PFSK-1 (cell line): ENCODE measurements around the gene CABLES1.

ENCODE experiments used
- POLR2AphosphoS5 ChIP-seq: IDR thresholded peaks from 2 replicates; pipeline ENCODE4 v1.6.1; 2012; ENCODE audit warnings: low read depth, mild to moderate bottlenecking, control low read depth, low read length, moderate library complexity
- SIN3A ChIP-seq: IDR thresholded peaks from 2 replicates; pipeline ENCODE4 v1.6.1; 2012; ENCODE audit warnings: mild to moderate bottlenecking, low read length, moderate library complexity, borderline replicate concordance; ENCODE audit not compliant: insufficient read depth
- TF ChIP-seq, protein P1 (sequence below), 2 experiments: IDR thresholded peaks; 2 replicates each; pipeline versions ENCODE4 v1.6.1 to v1.8.0; 2011 to 2012; ENCODE audit warnings: low read depth in 2 of 2, low read length in 2 of 2, control low read depth in 1 of 2, inconsistent platforms in 1 of 2, mild to moderate bottlenecking in 1 of 2, moderate library complexity in 1 of 2; ENCODE audit not compliant: insufficient read depth in 1 of 2

DNA sequence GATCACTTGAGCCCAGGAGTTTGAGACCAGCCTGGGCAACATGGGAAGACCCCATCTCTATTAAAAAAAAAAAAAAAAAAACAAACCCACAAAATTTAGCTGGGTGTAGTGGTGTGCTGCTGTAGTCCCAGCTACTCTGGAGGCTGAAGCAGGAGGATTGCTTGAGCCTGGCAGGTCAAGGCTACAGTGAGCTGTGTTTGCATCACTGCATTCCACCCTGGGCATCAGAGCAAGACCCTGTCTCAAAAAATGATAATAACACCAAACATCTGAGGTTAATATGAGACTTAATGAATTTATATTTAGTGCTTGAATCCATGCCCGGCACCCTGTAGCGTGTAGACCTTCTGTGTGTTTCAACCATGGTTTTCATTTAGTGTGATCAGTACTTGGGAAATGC lies 22.8 kb downstream of the CABLES1 start:
- TF ChIP-seq, protein P1, sequence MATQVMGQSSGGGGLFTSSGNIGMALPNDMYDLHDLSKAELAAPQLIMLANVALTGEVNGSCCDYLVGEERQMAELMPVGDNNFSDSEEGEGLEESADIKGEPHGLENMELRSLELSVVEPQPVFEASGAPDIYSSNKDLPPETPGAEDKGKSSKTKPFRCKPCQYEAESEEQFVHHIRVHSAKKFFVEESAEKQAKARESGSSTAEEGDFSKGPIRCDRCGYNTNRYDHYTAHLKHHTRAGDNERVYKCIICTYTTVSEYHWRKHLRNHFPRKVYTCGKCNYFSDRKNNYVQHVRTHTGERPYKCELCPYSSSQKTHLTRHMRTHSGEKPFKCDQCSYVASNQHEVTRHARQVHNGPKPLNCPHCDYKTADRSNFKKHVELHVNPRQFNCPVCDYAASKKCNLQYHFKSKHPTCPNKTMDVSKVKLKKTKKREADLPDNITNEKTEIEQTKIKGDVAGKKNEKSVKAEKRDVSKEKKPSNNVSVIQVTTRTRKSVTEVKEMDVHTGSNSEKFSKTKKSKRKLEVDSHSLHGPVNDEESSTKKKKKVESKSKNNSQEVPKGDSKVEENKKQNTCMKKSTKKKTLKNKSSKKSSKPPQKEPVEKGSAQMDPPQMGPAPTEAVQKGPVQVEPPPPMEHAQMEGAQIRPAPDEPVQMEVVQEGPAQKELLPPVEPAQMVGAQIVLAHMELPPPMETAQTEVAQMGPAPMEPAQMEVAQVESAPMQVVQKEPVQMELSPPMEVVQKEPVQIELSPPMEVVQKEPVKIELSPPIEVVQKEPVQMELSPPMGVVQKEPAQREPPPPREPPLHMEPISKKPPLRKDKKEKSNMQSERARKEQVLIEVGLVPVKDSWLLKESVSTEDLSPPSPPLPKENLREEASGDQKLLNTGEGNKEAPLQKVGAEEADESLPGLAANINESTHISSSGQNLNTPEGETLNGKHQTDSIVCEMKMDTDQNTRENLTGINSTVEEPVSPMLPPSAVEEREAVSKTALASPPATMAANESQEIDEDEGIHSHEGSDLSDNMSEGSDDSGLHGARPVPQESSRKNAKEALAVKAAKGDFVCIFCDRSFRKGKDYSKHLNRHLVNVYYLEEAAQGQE (IDR thresholded peaks at IDR 0.05; ENCODE audit: insufficient read depth in 1 of 2, low read depth in 2 of 2, low read length in 2 of 2), result no peak
- TF ChIP-seq SIN3A, result no peak
- no peak for TF ChIP-seq POLR2AphosphoS5
